Measurements from ENCODE around the gene KRT28.

DNA sequence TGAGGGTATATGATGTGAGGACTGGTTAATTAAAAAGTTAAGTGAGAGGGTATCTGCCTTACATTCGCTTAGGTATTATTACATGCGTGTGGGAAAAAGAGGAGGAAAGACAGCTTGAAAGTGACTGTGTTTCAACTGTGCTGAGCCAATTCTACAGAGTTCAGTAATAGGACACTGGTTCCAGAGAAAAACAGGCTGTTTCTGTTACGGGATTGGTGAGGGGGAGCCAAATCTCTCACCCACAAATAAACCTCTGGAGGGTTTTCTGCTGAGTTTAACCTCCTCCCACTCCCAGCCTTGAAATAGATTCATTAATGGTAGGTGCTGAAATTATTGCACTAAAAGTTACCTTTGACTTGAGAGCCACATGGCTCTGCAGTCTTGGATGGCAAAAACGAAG is 23.8 kb downstream of the KRT28 start:
- TF ChIP-seq POLR2A (IDR thresholded peaks at IDR 0.05): no peak
- TF ChIP-seq, protein P1, sequence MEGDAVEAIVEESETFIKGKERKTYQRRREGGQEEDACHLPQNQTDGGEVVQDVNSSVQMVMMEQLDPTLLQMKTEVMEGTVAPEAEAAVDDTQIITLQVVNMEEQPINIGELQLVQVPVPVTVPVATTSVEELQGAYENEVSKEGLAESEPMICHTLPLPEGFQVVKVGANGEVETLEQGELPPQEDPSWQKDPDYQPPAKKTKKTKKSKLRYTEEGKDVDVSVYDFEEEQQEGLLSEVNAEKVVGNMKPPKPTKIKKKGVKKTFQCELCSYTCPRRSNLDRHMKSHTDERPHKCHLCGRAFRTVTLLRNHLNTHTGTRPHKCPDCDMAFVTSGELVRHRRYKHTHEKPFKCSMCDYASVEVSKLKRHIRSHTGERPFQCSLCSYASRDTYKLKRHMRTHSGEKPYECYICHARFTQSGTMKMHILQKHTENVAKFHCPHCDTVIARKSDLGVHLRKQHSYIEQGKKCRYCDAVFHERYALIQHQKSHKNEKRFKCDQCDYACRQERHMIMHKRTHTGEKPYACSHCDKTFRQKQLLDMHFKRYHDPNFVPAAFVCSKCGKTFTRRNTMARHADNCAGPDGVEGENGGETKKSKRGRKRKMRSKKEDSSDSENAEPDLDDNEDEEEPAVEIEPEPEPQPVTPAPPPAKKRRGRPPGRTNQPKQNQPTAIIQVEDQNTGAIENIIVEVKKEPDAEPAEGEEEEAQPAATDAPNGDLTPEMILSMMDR (IDR thresholded peaks at IDR 0.05 in 4 of 5, conservative IDR thresholded peaks at IDR 0.05 in 1 of 5): no peak
